ENCODE data around the gene SBNO1. TPM values are rescaled to one million over a fixed set of nuclear protein-coding genes. Genes with fewer than 3 reads are reported as not detected.

The SBNO1 gene
- total RNA-seq, 1 donor from 2014 or later: 50.4 TPM

DNA sequence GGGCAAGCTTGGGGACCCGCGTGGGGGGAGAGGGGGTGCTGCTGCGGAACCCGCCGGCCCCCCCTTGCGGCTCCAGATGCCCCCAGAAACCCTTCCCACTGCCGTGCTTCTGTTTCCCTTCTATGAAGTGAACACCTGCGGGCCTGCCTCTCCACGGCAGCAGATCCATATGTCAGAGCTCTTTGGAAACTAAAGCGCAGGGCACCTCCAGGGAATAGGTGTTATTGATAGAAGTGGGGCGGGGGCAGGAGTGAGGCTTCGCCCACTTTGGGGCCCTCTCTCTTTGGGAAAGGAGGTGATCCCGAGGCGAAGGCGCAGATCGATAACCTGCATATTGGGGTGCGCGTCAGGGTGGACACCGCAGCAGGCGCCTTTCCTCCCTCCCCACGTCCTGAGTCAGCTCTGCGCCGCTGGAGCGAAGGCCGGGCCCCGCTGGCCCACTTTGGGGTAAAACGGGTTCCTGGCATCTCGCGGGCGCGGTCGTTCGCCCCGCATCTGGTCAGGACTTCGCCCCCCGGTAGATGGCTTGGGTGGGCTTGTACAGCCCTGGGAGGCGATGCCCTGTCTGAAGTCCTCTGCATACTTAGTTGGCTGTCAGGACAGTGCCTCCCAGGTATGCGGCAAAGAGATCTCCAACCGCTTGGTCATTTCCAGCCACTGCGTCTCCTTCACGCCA, 19.8 kb upstream of the SBNO1 start:
- Histone ChIP-seq H3K36me3 (ENCODE audit: insufficient read depth, low read length) (no peaks in the 10 kb centered on the region), H2AFZ (ENCODE audit: low read depth, low read length) (peak overlapping the region; percentile 86), H3K9me3 (ENCODE audit: insufficient read depth, low read depth, low read length) (no peaks in the 10 kb centered on the region), H3K4me3 (ENCODE audit: insufficient read depth, low read depth, low read length) (peak overlapping the region; percentile 85), H3K9ac (ENCODE audit: low read length) (peak overlapping the region; percentile 81), H3K4me1 (ENCODE audit: insufficient read depth, low read length) (peaks cover 19% of the 10 kb centered on the region), H3K79me2 (ENCODE audit: insufficient read depth, low read length) (peaks cover 37% of the 10 kb centered on the region), H4K20me1 (ENCODE audit: insufficient read depth, low read length) (no peaks in the 10 kb centered on the region), H3K27me3 (ENCODE audit: insufficient read depth, low read length) (no peaks in the 10 kb centered on the region), H3K27ac (ENCODE audit: low read depth, low read length) (peak overlapping the region; percentile 65), H3K4me2 (ENCODE audit: low read length) (peak overlapping the region; percentile 97)
- H3K9me3 Mint-ChIP-seq (ENCODE audit: unreplicated experiment): no peaks in the 10 kb centered on the region
- H3K36me3 Mint-ChIP-seq (ENCODE audit: low read depth, unreplicated experiment): no peaks in the 10 kb centered on the region
- DNase-seq (ENCODE audit: low read depth) (no peak), FAIRE-seq (no peak)
- no peaks in the 10 kb centered on the region for H3K27me3 Mint-ChIP-seq (ENCODE audit: low read depth, unreplicated experiment)
- H3K27ac Mint-ChIP-seq (ENCODE audit: unreplicated experiment): peak overlapping the region; percentile 47
- no peak for TF ChIP-seq EZH2 (IDR thresholded peaks at IDR 0.05; ENCODE audit: insufficient read depth, low read length)
- TF ChIP-seq, protein P1, sequence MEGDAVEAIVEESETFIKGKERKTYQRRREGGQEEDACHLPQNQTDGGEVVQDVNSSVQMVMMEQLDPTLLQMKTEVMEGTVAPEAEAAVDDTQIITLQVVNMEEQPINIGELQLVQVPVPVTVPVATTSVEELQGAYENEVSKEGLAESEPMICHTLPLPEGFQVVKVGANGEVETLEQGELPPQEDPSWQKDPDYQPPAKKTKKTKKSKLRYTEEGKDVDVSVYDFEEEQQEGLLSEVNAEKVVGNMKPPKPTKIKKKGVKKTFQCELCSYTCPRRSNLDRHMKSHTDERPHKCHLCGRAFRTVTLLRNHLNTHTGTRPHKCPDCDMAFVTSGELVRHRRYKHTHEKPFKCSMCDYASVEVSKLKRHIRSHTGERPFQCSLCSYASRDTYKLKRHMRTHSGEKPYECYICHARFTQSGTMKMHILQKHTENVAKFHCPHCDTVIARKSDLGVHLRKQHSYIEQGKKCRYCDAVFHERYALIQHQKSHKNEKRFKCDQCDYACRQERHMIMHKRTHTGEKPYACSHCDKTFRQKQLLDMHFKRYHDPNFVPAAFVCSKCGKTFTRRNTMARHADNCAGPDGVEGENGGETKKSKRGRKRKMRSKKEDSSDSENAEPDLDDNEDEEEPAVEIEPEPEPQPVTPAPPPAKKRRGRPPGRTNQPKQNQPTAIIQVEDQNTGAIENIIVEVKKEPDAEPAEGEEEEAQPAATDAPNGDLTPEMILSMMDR (IDR thresholded peaks at IDR 0.05; ENCODE audit: insufficient read depth, low read depth, low read length): no peak
- no peaks in the 10 kb centered on the region for H3K4me1 Mint-ChIP-seq (ENCODE audit: low read depth, unreplicated experiment)
- peak overlapping the region; percentile 92 for H3K4me3 Mint-ChIP-seq (ENCODE audit: unreplicated experiment)

DNA sequence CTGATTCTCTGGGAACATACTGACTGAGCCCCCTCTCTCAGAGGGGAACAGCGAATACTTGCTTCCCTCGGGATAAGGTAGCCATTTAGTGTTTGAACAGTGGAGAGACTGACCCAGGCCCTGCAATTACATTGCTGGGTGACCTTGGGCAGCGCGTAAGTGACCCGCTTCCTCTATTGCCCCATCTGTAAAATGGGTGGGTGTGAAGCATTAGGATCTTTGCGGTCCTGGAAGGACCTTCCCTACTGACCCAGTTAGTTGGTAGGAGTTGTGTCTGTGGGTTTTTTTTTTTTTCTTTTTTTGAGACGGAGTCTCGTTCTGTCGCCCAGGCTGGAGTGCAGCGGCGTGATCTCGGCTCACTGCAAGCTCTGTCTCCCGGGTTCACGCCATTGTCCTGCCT, 18.0 kb upstream of the SBNO1 start:
- no peak for FAIRE-seq

More for the DNA sequence above, 18.0 kb upstream of the SBNO1 start:
- Histone ChIP-seq H3K9me3 (ENCODE audit: insufficient read depth, low read depth, low read length) (no peaks in the 10 kb centered on the region), H3K4me1 (ENCODE audit: insufficient read depth, low read length) (peaks cover 11% of the 10 kb centered on the region), H3K27ac (ENCODE audit: low read depth, low read length) (no peak overlapping the region), H2AFZ (ENCODE audit: low read depth, low read length) (no peak overlapping the region), H3K36me3 (ENCODE audit: insufficient read depth, low read length) (no peaks in the 10 kb centered on the region), H3K79me2 (ENCODE audit: insufficient read depth, low read length) (peaks cover 28% of the 10 kb centered on the region), H4K20me1 (ENCODE audit: insufficient read depth, low read length) (no peaks in the 10 kb centered on the region), H3K27me3 (ENCODE audit: insufficient read depth, low read length) (no peaks in the 10 kb centered on the region), H3K4me2 (ENCODE audit: low read length) (no peak overlapping the region), H3K4me3 (ENCODE audit: insufficient read depth, low read depth, low read length) (no peak overlapping the region), H3K9ac (ENCODE audit: low read length) (no peak overlapping the region)
- H3K36me3 Mint-ChIP-seq (ENCODE audit: low read depth, unreplicated experiment): no peaks in the 10 kb centered on the region
- TF ChIP-seq, protein P1 (IDR thresholded peaks at IDR 0.05; ENCODE audit: insufficient read depth, low read depth, low read length): no peak
- no peak for TF ChIP-seq EZH2 (IDR thresholded peaks at IDR 0.05; ENCODE audit: insufficient read depth, low read length)
- DNase-seq (ENCODE audit: low read depth): no peak
- H3K9me3 Mint-ChIP-seq (ENCODE audit: unreplicated experiment): no peaks in the 10 kb centered on the region
- no peaks in the 10 kb centered on the region for H3K27me3 Mint-ChIP-seq (ENCODE audit: low read depth, unreplicated experiment)
- H3K27ac Mint-ChIP-seq (ENCODE audit: unreplicated experiment): no peak overlapping the region
- peak overlapping the region; percentile 92 for H3K4me3 Mint-ChIP-seq (ENCODE audit: unreplicated experiment)
- no peaks in the 10 kb centered on the region for H3K4me1 Mint-ChIP-seq (ENCODE audit: low read depth, unreplicated experiment)

Measured in astrocyte (in vitro differentiated cells and primary cell).